GM19043 (cell line): Measurements from ENCODE around the gene VOPP1.

Source experiments
- ATAC-seq: cut with Tn5 transposase; IDR thresholded peaks from one replicate; pipeline ENCODE4 v1.9.1; 2021; ENCODE audit warnings: low read depth; ENCODE audit not compliant: unreplicated experiment

The VOPP1 gene

DNA sequence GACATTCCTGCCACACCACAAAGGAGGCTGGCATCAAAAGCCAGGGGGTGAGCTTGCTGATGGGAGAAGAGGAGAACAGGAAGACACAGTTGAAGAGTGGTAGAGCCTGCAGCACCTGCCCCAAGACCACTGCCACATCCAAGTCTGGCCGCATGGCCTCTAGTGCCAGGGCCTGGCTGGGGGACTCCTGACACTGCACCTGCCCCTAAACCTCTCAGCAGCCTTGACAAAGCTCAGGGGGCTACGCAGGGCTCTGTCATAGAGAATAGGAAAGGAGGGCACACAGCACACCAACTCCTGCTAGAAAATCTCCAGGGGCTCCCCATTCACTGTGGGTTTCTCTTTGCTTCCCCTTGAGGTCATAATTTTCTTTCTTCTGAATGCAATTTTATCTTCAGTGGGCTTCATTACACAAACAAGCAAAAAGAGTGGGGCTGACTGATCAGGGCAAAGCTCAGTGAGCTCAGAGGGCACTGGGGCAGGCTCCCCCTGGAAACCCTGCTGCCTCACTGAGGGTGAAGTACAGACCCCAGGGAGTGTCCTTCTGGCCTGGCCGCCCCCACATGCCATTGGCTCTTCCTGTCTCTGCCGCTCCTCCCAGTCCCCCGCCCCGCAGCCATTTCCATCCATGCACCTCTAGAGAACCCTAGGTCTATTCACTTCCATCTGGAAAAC is 37.2 kb downstream of the VOPP1 start:
- ATAC-seq = no peak

DNA sequence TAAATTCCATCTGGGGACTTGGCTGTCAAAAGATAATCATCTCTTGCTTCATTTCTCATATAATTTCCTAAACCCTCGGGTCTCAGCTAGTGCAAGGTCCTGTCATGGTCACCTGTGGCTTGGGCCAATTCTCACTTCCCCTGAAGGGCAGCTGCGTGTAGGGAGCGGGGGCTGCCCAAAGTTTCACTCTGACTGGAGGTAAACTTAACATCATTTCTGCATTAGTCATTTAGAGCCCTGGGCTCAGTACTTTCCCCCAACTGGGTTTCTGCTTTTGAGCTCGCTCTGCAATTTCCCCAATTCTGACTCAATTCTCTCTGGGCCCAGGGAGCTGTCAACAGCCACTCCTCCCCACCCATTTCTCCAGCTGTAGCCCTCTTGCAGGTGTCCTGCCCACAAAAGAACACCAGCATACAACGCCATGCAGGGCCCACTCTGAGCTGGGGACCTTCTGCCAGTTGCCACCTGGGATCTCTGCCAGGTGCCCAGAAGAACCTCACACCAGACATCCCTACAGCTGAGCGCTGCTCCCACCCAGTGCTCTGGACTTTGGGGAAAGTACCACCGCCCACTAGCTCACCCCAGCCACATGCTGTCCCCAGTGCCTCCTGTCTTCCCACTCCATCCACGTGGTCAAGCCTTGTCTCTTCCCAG is 37.9 kb downstream of the VOPP1 start:
- ATAC-seq = peak; percentile 64

DNA sequence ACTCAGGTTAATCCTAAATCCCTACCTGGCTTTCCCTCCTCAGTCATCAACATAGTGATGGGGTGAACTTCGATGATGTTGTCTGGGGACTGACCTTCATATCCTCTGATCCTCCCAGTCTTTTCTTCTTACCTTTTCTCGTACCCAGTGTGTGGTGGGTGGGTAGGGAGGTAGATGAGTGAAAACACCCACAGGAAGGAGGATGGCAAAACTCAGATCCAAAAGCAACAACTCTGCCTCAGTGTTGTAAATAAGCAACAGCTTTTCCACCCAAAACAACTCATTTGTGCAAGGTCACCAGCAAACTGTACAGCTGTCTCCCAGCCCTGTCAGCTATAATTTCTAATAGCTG is 38.6 kb downstream of the VOPP1 start:
- ATAC-seq = no peak

DNA sequence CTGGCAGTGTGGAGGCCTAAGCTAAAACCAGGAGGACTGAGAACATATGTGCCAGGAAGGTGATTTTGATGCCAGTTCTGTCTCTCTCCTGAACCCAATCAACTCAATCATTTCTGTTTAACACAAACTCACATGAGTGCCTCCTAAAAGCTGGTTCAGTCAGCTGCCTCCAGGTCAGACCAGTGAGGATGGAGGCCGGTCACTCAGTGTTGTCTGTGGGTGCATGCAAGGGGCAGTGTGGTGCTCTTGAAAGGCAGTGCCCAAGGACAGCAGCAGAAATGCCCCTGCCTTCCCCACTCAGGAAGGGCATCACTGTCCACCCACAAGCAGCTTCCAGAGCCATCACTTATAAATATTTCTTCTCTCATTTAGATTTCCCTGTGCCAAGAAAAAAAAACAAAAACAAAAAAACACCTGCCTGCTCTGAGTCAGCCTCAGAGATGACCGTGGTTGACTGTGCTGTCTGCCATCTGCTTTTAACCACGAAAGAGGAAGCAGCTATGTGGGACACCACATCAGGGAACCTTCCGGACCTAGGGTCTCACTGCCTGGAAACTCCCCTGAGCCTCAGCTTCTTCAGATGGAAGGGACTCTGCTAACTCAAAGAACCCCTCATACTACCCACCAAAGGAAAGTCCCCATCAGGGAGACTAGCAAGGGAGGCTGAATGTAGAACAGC is 39.1 kb downstream of the VOPP1 start:
- peak; percentile 54 for ATAC-seq

DNA sequence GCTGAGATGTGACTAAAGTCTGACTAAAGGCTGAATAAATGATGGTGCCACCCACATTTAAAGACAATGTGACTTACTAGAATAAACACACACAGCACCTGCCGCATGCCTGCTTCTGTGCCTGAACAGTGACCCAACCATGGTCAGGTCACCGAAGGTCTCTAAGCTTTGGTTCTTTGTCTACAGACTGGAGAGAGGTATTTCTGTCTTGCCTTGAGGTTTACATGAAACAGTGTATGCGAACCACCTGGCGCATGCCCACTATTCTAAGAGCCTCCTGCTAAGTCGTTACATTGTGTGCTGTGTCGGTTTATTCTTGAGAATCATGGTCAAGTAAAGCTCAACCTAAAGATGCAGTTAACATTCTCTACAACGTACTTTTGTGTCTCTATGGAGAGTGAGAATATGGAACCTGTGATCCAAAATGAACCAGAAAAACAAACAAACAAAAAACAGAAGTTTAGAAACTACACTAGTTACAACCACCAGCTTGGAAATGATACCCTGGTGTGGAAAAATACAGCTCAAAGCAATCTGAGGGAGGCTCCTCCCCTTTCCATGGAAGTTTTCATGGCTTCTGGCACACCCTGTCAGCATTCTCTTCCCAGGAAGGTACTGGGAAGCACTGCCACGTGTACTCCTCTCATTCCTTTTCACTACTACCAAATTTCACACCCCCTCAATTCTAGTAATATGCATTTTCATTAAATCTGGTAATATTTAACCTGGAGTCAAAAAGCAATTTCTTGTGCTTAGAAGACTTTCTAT is 40.0 kb downstream of the VOPP1 start:
- peak; percentile 21 for ATAC-seq

DNA sequence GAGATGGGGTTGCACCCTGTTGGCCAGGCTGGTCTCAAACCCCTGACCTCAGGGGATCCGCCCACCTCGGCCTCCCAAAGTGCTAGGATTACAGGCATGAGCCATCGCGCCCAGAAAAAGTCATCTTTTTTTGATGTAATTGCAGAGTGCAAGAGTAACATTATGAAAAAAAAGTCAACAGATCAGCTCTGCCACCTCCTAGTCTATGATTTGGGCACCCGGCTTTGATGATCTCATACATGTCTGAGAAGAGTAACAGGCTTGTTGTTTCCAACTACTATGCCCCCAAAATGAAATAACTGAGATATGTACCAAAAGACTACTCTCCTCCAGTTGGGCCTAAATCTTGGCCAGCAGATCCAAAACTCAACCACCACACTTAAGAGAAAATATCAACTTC is 40.8 kb downstream of the VOPP1 start:
- no peak for ATAC-seq

DNA sequence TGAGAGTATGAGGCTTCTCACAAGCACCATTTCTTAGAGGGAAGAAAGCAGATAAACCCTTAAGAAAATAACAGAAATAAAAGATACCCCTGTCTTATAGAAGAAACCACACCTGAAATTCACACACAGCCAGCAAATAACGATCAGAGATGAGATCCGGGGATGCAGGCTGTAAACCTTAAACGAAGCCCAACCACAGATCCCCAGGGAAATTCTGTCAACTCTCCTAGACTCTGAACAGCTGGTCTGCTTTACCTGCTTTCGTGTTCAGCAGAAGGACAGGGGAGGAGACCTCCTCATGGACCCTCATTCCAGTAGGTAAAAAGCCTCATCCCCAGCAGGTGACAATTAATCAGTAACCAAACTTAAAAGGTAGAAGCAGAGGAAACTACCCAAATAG is 45.0 kb downstream of the VOPP1 start:
- ATAC-seq = no peak

DNA sequence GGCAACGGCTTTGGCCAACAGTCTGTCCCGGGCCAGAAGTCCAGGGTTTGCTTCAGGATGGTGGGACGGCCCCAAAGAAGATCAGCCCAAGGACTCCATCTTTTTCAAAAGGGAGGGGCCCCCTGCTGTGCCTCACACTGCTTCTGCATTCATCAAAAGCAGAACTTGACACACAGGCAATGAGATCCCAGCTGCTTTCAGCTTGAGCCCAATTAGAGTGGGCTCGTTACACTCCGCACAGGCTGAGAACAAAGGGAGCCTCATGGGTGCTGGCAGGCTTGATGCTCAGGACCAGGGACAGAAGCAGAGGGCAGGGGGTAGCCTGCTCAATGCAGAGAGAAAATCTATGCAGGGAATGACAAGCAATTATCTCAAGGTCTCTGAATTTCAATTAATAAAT is 45.5 kb downstream of the VOPP1 start:
- ATAC-seq = peak; percentile 59

DNA sequence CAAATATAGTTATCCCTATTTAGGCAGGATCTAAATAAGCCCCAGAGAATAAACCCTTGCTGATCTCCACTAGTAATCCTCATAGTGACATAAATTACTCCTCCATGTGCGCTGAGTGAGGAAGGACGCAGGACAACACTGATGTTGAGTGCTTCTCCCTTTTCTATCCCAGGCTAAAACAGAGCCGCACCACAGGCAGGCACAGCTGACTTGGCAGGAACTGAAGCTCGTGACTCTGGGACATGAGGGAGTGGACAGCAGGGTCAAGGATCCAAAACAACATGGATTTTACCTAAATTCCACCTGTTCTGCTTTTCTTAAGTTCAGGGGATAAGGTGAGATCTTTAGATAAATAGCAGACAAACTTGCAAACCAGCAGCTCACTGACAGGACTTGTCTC is 46.0 kb downstream of the VOPP1 start:
- no peak for ATAC-seq

DNA sequence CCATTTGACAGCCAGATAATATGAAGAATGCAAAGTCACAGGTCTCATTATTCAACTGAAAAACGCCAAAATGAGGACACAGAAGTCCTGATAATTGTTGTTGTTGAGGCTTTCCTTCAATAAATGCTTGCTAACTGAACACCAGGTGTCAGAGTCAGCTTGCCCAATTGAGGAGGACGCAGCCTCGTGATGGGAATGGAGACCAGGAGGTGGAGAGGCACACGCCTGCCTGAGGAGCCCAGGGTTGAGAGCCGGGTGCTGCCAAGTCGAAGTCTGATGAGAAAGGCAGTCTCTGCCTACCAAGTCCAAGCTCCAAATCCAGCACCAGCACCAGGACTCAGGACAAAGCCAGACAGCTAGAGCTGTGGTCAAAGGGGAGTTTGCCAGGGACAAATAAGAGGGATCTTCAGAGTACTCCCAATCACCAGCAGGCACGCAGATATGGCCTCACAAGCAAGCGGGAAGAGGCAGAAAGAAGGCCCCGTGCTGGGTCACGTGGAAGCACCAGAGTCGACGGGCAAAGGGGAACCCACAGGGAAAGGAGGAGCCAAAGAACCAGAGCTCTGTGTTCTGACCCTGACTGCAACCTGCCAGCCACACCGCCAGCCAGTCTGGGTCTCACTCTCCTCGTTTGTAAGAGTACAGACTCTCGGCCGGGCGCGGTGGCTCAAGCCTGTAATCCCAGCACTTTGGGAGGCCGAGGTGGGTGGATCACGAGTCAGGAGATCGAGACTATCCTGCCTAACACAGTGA is 47.6 kb downstream of the VOPP1 start:
- ATAC-seq = no peak

DNA sequence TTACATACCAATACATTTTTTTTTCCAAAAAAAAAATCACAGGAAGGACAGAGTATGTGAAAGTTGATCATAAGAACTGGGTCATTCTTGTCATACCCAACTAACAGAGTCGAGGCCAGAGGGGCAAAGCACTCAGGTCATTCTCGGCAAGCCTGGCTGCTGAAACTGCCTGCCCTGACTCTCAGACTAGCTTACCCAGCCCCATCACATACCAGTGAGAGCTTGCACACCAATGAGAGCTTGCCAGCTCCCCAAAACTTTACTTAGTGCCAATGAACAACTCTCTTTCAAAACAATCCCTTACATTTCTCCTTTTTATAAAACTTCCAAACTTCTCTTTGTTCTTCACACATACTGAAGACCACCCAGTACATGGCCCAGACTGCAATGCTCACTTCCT is 48.9 kb downstream of the VOPP1 start:
- no peak for ATAC-seq

DNA sequence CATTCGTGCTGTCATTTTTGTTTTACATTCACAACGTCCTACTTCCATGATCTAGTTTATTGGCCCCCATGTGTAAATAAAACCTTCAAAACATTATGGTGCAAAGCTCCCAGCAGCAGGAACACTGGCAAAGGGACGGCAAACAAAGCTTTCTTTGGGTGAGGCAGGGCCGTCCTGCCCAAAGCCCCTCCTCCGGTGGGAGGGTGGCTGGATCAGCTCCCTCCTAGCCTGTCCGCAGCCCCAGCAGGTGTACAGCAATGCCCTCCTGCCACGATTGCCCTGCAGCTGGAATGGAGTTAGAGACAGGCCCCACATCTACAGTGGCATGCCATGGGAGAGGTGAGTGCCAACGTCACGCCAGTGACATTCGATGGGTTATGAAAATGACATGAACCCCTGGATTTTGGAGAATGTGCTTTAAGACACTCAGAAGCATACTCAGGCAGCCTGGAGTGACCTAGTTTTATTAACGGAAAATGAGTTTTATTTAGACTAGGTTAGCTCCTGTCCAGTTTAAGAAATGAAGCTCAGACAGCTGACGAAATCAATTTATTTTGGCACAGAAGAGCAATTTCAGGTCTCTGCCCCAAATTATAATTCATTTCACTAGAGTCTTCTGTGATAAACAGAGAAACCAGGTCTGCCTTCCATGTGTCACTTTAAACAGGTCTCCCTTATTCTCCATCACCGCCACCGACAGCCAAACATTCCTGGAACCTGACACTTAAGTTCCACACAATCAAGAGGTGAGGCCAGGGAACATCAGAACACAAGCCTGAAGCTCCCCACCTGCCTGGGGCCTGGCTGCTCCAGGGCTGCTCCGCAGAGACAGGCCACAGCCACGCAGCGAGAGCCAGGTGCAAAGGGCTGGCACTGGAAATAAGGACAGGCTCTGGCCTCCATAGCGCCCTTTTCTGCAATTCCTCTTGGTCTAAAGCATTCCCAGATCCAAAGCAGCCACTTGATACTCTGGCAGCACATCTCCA is 50.1 kb downstream of the VOPP1 start:
- no peak for ATAC-seq

DNA sequence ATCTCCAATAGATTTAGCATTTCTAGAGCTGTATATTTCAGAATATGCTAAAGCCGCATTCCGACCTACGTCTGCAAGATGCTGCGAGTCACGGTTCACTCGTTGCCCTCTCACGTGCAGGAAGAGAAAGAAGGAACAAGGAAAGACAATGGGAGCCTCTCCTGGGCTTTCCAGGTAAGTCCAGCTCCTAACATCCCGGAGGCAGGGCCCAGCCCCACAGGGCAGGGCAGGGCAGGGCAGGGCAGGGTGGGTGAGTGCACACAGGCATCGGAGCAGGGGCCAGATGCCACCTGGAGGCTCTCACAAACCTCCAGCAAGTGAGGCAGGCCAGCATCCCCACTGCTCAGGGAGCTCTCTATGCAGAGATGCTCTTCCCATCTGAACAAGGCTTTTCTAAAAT is 50.8 kb downstream of the VOPP1 start:
- no peak for ATAC-seq

DNA sequence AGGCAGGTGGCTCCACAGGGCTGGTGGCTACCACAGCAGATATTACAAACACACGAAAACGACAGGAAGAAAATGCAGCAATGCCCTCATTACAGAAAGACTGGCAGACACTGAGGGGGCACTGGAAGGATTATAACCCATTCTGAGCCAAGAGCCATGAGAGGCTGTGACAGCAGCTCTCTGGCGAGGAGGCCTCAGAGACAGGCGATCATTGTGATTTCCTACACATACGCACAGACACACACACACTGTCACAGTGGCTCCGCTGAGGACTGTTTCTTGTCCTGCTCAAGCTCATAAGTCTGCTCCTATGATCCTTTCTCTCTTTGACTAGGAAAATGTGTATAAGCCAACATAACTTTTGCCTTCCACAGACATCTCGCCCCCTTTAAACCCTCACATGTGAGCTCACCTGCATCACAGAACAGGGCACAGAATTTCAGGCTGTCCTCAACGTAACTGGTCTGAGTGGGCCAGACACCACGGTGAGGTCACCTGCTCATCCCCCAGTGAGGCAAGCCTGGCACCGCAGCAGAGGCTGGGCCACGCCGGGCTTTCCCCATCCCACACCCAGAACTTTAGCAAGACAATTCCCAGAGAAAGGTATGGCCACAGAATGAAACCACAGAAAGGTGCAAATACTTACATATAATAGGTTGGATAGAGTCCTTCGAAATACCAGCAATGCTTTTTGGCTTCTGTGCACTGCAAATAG is 51.7 kb downstream of the VOPP1 start:
- ATAC-seq = no peak

DNA sequence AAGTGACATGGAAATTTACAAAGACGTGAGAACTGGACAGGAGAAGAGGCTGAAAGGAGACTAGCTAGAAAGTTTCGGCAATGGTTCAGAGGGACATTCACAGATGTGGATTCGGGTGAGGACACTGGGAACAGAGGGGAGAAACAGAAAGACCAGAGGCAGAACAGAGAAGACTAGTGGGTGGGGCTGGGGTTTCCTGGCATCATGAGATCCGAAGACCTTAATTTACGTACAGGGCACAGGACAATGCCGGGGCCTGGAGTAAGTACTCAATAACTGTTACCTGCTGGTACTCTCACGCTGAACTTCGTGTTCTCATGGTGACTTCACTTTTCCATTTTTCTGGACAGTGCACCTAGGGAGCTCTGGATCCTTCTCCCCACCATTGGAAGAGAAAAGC is 53.5 kb downstream of the VOPP1 start:
- ATAC-seq = no peak

DNA sequence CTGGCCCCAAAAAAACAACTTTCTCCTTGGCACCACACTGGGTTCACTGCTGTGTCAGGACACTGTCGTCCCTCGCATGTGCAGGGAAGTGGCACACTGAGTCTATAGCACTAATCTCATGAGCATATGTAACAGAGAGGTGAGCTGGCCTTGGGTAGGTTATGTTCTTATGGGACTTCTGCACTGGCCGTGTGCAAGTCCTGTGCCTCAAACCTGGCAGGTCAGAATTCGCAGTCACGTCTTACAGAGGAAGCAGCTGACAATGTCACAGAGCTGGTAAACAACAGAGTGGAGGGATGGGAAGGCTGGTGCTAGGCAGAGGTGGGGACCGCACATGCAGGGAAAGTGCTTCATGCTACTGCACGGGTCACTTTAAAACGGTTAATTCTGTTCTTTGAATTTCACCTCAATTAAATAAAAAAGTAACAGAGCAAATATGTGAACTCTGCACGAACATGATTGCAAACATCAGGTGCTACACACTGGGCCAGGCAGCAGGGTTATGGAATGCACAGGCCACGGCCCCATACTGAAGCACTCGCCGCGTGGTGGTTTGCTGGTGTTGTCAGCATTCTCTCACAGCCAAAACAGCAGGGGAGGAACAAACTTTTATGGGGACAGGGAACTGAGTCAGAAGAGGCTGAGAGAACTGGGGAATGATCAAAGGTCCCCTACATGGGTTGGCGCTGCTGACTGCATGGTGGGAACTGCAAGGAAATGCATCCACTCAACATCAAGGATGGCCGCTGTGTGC is 54.2 kb downstream of the VOPP1 start:
- ATAC-seq = no peak

DNA sequence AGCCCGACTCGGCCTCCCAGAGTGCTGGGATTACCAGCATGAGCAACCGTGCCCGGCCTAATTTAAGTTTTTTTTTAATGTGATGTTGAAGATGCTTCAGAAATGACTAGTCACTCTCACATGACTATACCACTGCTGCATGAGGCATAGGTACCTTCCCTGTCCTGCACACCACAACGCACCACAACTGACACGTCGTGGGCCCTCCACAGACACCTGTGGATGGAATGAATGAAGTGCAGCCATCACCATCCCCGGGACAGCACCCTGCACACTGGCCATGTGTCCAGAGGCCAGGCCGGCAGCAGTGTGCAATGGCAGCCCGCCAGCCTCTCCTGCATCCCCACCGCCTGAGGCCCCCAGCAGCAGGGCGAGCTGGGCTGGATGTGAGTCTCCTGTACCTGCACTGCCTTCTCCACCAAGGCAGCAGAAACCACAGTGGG is 55.1 kb downstream of the VOPP1 start:
- peak; percentile 65 for ATAC-seq

DNA sequence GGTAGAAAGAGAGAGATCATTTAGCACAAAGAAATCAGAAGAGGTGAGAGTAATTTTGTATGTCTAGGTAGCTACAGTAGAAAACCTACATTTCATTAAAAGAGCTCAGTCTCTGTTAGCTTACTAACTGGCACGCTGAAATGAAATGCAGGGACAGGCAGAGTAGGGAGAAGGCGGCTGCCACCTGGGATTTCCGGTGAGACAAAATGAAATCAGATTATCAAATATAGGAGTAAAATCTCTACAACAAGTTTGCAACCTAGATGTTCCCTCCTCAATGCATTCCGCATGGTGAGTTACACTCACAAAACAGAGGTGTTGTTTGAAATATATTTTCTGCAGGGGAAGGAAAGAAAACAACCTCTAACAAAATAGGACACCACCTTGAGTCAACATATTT is 55.9 kb downstream of the VOPP1 start:
- ATAC-seq = no peak
